LNCAP (cell line): ENCODE results near the gene BRD7.

ENCODE experiments used
- TF ChIP-seq, protein P1 (sequence below): fragments of 450-650 bp; IDR thresholded peaks from 2 replicates; pipeline ENCODE4 v1.5.1; 2017; ENCODE audit warnings: mild to moderate bottlenecking

The BRD7 gene

DNA sequence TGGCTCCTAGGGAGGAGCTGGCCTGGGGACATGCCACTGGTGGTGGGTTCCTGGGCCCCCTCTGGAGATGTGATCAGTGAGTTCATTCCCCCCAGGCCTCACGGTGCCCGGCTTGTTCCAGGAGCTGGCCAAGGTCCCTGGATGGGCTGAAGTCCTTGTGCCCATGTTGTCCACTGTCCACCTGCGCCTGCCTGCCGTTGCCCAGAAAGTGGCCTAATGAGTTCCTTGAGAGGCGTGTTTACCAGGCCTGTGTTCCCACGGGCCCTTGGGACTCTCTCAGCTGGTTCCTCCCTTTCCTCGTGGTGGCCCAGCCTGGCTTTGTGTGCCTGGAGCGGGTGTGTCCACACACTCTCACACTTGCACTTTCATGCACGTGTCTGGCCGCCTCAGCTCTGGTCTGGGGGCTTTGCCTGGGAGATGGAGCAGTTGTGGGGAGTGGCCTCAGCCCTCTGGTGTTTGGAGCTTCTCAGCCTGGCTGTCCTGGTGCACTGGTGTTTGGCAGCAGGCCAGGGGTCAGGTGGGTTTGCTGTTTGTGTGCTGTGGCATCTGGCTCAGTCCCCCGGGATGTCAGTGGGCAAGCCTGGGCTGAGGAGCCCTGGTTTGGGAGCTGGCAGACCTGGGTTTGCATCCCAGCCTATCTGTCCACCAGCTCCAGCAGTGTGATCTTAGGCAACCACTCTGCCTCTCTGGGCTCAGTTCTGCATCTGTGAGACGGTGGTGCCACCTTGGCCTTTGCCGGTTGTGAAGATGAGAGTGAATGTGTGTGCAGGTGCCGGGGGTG is 84.5 kb downstream of the BRD7 start:
- TF ChIP-seq, protein P1, sequence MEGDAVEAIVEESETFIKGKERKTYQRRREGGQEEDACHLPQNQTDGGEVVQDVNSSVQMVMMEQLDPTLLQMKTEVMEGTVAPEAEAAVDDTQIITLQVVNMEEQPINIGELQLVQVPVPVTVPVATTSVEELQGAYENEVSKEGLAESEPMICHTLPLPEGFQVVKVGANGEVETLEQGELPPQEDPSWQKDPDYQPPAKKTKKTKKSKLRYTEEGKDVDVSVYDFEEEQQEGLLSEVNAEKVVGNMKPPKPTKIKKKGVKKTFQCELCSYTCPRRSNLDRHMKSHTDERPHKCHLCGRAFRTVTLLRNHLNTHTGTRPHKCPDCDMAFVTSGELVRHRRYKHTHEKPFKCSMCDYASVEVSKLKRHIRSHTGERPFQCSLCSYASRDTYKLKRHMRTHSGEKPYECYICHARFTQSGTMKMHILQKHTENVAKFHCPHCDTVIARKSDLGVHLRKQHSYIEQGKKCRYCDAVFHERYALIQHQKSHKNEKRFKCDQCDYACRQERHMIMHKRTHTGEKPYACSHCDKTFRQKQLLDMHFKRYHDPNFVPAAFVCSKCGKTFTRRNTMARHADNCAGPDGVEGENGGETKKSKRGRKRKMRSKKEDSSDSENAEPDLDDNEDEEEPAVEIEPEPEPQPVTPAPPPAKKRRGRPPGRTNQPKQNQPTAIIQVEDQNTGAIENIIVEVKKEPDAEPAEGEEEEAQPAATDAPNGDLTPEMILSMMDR = no peak

DNA sequence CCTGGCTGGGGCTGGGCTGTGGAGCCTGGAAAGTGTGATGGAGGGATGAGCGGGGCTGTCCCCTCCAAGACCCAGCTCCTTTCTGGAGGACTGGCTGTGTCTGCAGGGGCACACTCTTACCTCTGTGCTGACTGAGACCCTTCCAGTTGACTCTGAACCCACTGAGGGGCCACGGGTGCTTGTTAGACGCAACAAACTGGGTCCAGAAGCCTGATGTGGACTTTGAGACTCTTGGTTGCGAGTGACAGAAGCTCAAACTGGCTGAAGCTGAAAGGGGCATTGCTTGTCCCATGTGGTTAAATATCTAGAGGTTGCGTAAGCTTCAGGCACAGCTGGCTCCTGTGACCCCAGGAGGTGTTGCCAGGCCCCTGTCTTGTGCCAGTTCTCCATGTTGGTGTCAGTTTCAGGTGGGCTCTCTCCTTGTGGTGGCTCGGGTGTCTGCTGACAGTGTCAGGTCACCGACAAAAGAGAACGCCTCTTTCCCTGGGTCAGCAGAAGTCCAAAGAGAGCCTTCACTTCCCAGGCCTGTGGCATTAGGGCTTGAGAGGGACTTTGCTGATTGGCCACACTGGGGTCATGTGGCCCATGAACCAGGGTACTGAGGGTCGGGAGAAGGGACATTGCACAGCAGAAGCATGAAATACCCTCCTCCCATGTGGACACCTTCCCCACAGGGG is 85.7 kb downstream of the BRD7 start:
- TF ChIP-seq, protein P1 = no peak

DNA sequence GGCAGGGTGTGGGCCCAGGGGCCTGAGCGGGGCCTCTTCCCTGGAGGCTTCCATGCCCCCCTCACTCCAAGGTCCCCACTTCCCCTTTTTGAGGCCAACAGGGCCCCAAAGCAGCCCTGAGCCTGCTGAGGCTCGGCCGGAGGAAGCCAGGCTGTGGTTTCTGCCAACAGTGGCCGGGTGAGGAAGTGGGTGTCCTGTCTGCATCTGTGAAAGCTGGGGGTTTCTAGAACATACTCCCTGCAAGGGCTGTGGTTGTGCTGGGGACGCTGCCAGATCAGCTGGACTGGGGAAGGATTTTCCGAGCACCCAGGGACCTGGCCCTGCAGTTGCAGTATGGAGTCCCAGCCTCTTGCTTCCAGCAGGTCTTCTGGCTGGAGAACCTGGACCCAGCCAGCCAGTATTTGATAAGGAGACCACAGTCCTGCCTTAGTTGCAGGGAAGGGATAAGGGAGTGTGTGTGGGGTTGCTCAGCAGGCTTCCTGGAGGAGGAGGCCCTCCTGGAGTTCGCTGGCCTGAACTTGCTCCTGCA is 86.7 kb downstream of the BRD7 start:
- TF ChIP-seq, protein P1 = no peak

DNA sequence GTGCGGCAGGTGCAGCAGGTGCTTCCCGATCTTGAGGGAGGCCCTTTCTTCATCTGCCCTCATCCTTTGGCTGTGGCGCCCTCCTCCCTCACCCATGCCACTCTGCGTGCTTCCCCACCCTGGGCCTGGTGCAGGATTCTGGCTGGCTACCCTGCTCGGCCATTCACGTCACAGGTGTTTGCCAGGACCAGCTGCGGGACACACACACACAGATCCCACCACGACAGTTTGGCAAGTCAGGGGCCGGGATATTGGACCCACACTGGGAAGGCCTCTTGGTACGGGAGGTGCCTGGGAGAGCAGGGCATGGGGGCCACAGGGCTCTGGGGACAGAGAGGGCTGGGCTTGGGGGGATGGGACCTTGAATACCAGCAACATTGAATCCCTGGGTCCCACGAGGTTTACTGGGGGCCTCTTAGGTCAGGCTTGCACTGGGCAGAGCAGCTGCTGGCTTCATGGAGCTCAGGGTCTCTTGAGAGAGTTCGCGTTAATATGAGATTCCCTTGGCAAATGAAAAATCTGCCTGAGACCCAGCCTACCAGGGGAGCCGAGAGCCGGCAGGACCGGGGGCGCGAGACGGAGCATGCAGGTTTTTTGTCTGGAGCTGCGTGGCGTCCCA is 87.3 kb downstream of the BRD7 start:
- TF ChIP-seq, protein P1 = no peak

DNA sequence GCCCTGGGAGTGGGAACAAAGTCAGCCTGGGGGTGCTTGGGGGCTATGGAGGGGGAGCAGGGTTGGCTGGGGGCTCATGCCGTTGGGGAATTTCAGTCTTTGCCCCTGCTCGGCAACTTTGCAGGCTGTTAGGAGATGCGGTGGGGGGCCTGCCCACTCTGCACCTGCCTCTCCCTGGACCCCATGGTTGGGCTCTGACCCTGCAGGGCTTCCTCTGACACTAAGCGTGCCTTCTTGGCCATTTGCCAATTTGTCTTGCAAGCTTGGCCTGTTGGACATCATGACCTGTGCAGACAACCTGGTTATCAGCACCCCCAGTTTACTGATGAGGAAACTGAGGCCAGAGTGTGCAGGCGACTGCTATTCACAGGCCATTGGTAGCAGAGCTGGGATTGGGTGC is 87.9 kb downstream of the BRD7 start:
- TF ChIP-seq, protein P1 = no peak

DNA sequence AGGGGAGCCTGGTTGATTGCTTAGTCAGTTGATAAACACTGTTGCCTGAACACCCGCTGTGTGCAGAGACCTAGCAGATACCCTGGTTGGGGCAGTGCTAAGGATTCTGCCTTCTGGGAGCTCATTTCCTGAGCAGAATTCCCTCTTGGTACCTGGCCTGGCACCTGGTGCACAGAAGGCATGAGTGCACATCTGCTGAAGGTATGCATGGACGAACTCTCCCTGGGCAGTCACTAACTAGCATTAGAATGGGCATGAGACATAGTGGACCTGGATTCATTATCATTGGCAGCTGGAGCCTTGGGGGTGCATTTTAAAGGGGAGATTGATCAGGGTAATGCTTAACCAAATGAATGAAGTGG is 89.3 kb downstream of the BRD7 start:
- TF ChIP-seq, protein P1 = no peak

DNA sequence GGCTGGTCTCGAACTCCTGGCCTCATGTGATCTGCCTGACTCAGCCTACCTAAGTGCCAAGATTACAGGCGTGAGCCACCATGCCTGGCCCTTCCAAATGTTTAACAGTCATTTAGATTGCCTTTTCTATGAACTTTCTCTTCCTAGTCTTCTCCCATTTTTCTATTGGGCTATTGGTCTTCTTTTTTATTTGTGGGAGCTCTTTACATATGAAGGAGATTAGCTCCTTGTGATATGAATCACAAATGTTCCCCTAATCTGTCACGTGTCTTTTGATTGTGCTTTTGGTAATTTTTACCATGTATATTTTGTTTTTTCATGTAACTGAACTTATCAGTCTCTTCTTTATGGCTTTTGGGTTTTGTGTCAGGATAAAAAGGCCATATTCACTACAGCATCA is 90.5 kb downstream of the BRD7 start:
- TF ChIP-seq, protein P1 = no peak
